ENCODE results near the gene ATG2B.
"Not testable (repeated sequence)": the region's sequence is repeated elsewhere in the genome, so short reads cannot be mapped to it uniquely, and the experiment has no call there.

Gene ATG2B

DNA sequence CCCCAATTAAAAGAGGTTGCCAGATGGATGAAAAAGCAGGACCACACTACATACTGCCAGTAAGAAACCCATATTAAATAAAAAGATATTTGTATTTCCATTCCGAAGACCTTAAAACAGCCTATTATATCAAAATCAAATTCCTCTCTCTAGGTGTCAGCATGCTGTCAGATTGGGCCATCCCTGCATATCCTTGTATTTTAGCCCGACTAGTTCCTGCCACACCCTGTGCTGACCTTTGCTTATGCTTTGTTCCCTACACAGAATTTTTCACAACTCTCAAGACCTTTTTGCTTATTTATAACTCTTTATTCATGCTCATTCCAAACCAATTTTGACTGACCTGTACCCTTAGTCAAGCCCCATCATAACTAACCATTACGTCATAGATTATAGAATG lies 13.0 kb upstream of the ATG2B start:
- no peak for DNase-seq

DNA sequence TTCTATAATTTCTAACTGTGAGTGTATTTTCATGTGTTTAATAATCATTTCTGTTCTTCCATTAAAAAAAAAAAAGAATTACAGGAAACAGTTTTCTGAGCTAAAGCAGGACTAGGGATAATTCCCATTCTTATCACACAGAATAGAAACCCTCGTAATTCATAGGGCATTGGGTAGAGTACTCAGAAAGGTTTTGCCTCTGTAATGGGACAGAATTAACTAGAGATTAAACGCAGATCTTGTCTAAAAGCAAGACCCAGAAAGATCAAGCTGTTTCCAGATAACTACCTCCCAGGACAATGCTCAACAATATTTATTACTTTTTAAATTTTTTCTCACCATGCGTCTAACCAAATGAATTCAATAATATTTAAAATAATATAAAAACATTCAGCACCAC lies 10.4 kb upstream of the ATG2B start:
- DNase-seq = no peak

DNA sequence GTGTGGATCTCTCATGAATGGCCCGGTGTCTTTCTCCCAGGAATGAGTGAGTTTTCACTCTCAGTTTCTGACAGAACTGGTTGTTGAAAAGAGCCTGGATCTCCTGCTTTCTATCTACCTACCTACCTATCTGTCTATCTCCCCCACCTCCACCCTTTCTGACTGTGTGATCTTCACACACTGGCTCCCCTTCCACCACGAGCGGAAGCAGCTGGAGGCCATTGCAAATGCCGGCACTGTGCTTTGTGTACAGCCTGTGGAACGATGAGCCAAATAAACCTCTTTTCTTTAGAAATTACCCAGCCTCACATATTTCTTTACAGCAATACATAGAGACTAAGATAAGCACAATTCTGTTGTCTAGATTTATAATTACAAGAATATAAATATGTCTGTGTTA lies 7.4 kb upstream of the ATG2B start:
- DNase-seq = no peak

DNA sequence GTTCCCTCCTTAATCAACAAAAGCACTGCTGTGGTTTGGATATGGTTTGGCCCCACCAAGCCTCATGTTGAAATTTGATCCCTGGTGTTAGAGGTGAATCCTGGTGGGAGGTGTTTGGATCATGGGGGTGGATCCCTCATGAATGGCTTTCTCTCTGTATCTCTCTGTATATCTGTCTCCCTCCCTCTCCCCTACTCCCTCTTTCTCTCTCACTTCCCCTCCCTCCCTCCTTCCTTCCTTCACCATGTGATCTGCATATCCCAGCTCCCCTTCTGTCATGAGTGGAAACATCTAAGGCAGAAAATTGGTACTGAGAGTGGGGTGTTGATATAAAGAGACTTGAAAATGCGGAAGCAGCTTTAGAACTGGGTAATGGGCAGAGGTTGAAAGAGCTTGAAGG lies 5.4 kb upstream of the ATG2B start:
- DNase-seq = no peak

DNA sequence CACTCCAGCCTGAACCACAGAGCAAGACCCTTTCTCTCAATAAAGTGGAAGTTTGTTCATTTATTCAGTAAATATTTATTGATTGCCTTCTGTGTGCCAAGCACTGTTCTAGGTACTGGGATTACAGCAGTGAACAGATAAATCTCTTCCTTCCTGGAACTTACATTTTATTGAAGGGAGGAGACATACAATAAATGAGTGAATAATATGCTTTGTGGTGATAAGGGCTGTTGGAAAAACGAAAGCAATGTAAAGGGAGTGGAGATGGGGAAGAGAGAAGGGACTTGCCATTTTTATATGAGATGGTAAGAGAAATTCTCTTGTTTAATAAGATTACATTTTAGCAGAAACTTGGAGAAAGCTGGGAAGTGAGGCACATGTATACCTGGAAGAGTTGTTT lies 1.8 kb upstream of the ATG2B start:
- no peak for DNase-seq

DNA sequence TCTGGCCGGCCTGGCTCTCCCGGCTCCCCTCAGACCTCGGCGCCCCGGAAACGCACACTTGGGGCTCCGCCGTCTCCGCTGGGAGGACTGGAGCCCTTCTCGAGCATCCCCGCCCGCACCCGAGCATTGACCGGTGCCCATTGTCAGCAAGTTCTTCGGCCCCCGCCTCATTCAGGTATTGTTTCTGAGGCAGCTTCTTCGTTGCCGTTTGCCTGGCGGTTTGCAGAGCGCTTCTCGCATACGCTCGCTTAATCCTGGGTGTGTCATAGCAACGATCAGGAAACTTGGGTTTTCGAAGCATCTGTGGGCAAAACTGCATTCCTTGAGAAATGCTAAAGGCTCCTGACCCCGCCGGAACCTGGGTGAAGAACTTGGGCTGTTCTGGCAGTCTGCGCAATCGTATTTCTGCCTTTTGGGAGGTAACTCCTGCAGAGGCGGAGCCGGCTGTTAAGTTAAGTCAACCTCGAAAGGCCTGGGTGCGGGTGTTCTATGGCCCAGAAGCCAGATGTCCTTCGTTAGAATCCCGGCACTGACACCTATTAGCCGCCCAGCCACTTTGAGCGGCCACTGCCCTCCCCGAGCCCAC lies 703 bp upstream of the ATG2B start:
- peak; percentile 59 for DNase-seq

DNA sequence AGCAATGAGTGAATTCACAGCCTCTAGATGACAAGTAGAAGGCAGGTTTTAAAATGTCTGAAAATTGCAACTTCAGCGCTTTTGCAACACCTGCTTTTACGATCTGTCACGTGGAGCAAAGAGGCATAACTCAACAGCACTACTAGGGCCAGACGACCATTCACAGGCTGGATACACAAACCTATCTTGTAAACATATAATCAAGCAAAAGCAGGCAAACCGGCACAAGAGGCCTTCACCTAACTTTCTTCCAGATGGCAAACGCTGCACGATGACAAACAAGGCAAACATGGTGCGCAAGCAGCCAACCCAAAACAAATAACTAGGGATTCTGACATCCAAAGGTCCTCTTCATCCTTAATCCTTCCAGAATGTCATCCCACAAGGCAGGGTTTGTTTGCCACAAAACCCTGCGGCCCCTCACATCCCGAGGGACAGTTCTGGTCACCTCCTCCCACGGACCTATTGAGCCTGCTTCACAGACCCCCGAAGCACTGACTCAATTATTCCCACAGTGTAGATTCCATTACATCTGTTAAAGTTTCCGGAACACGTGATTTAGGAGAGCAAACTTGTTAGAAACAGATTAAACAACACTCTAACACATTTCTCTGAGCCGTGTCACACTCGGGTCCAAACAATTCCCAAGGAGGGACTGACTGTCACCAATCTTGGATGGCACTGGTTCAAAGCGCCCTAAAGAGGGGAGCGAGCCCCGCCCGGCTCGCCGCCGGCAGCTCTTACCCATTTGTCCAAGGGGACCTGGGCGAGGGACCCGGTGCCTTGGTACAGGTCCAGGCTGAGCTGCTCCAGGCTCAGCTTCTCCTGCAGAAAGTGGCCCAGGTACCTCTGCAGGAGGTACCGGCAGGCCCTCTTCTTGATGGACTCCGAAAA lies 823 bp downstream of the ATG2B start:
- DNase-seq = peak; percentile 93

DNA sequence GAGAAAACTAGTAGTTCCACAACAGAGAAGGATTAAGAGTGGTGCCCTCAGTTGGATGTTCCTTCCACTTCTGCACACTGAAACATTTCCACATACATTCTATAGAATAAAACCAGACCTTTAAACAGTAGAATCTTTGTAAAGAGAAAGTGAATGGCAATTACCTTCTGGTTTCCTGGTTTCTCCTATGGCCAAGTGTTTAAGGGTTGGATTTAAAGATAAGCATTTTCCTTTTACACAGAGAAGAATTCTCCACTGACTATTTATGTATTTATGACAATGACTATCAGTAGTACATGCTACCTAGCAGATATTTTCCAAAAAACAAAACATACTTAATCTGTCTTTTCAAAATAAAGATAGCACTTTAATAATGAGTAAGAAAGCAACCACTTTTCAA lies 3.2 kb downstream of the ATG2B start:
- no peak for DNase-seq

DNA sequence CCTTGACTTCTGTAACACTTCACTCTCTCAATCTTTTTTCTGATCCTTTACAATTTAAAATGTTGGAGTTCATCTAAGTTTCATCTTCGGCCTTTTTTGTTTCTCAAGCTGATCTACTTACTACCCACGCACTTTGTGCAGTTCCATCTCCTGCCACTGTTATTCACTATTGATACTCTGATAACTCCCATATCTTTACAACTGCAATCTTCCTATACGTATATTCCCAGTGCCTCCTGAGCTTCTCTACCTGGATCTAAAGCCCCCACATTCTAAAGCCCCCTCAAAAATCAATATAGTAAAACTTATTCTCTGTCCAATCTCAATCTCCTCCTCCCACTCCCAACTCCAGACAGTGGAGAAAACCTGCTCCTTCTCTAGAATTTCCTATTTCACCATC lies 5.9 kb downstream of the ATG2B start:
- no peak for DNase-seq

DNA sequence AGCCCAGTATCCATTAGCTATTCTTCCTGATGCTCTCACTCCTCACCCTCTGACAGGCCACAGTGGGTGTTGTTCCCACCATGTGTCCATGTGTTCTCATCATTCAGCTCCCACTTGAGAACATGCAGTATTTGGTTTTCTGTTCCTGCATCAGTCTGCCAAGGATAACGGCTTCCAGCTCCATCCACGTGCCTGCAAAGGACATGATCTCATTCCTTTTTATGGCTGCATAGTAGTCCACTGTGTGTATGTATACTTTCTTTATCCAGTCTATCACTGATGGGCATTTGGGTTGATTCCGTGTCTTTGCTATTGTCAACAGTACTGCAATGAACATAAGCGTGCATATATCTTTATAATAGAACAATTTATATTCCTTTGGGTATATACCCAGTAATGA lies 8.9 kb downstream of the ATG2B start:
- no peak for DNase-seq

DNA sequence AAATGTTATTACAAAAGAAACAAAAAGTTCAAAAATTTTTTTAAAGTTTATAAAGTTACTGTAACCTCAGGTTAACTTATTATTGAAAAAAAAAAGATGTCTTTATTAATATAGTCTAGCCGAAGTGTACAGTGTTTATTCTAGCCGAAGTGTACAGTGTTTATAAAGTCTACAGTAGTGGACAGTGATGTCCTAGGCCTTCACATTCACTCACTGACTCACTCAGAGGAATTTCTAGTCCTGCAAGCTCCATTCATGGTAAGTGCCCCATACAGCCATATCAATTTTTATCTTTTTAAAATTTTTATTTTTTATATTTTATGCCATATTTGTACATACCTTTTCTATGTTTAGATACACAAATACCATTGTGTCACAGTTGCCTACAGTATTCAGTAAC lies 10.4 kb downstream of the ATG2B start:
- no peak for DNase-seq

DNA sequence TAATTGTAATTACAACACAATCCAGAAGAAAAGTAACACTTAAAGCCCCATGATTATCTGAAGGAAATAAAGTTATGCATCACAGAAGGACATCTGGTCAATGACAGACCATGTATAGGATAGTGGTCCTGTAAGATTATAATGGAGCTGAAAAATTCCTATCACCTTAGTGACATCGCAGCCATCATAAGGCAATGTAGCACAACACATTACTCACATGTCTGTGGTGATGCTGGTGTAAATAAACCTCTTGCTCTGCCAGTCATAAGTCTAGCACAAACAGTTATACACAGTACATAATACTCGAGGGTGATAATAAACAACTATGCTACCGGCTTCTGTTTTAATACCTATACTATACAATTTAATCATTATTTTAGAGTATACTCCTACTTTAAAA lies 11.2 kb downstream of the ATG2B start:
- no peak for DNase-seq

DNA sequence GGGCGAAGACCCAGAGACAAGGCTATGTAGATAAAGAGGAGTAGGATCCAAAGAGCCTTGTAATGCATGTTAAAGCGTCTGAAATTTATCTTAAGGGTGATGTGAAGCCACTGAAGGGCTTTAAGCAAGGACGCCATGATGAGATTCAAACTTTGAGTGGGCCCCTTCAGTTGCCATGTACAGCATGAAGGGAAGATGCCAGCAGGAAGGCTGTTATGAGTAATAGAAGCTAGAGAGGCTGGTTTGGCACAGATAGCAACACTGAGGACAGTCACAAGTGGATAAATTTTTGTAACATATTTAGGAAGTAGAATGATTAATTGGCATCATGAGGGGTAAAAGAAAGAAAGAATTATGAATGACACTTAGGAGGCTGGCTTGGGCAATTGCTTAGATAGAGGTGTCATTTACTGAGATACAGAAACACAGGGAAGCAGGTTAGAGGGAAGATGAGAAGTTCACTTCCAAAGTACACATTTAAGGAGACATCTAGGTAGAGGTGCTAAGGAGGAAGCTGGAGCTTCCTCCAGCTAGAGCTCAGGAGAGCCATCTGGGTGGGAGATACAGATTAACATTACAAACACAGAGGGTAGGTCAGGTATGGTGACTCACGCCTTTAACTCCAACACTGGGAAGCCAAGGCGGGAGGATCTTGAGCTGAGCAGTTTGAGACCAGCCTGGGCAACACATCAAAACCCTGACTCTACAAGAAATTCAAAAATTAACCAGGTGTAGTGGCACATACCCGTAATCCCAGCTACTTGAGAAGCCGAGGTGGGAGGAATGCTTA lies 13.7 kb downstream of the ATG2B start:
- no peak for DNase-seq

DNA sequence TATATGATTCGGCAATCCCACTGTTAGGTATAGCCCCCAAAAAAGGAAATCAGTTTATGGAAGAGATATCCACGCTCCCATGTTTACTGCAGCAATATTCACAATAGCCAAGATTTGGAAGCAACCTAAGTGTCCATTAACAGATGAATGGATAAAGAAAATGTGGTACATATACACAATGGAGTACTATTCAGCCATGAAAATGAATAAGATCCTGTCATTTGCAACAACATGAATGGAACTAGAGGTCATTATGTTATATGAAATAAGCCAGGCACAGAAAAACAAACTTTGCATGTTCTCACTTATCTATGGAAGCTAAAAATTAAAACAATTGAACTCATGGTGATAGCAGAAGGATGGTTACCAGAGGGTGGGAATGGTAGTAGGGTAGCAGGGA lies 15.2 kb downstream of the ATG2B start:
- not testable (repeated sequence) for DNase-seq

DNA sequence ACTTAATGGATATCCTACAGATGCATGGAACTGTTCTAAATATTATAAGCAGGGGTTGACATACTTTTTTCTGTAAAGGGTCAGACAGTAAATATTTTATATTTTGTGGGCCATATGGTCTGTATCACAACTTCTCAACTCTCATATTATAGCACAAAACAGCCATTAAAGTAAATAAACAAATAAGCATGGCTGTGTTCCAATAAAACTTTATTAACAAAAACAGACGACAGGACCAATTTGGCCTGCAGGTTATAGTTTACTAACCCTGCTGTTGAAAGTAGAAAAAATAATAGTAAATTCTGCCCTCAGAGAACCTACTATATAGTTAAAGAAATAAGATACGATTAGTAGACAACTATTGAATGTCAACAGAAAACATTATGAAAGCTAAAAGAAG lies 17.5 kb downstream of the ATG2B start:
- DNase-seq = no peak

DNA sequence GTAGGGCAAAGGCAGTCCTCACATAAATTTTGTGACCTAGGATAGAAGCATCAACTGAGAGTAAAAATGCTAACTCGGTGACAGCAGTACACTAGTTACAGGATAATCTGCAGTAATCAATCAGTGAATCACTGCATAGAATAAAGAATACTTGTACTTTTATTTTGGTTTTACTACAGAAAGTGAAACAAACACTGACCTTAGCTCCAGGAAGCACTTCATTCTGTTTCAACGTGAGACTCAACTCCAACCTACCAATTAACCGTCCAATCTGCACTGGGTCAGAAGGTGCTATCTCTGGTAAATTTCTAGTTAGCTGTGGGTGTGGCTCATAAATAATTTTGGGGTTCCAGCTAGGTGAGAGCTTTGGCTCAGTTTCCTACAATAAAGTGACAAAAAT lies 21.8 kb downstream of the ATG2B start:
- DNase-seq = no peak

DNA sequence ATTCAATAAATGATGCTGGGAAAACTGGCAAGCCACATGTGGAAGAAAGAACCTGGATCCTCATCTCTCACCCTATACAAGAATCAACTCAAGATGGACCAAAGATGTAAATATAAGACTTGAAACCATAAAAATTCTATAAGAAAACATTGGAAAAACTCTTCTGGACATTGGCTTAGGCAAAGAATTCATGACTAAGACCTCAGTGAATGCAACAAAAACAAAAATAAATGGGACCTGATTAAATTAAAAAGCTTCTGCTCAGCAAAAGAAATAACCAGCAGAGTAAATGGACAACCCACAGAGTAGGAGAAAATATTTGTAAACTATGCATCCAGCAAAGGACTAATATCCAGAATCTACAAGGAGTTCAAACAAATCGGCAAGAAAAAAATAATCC lies 24.6 kb downstream of the ATG2B start:
- no peak for DNase-seq

DNA sequence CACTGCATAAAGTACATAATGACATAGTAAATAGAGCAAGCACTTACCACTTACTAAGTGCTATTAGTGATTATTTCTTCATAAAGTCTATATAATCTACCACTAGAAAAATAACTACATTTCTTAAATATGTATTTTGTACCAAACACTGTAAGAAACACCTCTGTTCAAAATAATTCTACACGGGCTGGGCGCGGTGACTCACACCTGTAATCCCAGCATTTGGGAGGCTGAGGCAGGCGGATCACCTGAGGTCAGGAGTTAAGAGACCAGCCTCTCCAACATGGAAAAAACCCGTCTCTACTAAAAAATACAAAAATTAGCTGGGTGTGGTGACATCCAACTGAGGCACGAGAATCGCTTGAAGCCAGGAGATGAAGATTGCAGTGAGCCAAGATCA lies 38.9 kb downstream of the ATG2B start:
- DNase-seq = no peak

DNA sequence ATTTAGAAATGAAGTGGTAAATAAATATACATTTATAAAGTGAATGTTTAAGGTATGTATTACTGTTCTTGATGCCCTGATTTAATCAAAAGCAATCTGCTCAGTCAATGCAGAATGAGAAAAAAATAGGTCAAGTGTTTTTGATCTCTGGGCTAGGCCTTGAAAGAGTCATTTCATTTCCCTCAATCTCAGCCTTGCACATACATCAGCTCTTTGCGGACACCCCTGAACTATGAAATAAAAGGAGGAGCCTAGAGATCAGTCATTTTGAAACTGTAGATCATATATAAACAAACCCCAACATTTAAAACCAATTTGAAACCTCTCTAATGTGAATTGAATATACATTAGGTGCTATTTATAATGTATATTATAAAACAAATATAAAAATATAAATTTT lies 42.5 kb downstream of the ATG2B start:
- DNase-seq = no peak

DNA sequence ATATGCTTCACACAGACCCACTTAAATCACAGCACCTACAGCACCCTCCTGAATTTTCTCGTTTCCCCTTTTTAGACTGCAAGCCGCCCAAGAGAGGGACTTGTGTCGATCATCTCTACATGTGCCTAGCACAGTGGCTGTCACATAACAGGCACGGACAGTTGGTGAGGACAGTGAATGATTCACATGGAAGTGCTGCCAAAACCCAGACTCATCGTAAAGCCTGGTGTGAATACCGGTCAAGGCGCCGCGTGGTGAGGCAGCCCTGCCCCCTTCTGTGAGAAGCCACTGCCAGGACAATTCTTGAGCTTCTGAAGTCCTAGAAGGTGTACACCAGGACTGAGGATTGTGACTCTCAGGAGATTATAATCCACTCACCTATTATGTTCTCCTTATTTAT lies 44.3 kb downstream of the ATG2B start:
- no peak for DNase-seq

DNA sequence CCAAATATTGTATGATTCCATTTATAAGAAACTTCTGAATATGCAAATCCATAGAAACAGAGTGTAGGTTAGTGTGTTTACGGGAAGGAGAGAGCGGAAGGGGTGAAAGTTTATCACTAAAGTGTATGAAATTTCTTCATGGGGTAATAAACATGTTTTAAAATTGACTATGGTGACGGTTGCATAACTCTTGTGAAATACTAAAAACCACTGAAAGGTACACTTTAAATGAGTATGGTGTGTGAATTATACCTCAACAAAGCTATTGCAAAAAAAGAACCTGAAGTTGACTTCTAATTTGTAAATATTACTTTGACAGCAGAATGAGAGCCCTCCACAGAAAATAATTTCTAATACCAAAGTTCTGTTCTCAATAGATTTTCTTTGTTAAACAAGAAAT lies 47.1 kb downstream of the ATG2B start:
- no peak for DNase-seq

DNA sequence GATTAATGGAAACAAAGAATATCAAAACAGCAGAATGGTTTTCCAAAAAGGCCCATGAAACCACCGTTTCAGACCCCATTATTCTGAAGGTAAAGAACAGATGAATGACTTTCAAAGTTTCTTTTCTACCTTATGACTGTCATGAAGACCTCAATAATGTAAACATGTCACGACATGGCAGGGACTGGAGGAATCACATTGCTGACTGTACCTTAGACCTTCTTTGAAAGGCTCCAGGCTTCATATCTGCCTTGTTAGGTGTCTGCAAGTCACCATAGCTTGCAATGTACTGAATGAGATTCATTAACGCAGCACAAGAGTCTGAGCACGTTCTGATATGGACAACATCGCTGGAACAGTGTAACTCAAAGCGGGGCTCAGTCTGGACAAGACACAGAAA lies 52.2 kb downstream of the ATG2B start:
- no peak for DNase-seq

DNA sequence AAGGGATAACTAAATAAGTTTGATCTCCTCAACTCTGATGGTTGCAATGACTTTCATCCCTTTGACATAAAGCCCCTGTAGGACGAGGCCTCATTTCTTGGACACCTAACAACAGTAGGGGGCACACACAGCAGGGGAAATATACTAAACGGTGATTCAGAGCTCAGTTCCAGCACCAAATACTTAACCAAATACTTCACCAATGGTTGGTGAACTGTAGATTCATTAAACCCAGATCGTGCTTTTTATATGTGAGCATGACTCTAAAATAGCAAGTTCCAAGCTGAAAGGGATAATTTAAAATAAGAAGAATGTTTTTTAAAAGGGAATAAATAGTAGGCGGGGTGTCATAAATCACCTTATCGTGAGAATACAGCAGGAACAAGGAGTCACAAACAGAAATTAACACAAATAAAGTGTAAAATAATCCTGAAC lies 53.2 kb downstream of the ATG2B start:
- no peak for DNase-seq

Data from DMS79 treated with DMSO at 0.1 percent for 48 hours (cell line).